Amniotic epithelial cell (primary cell): Measurements from ENCODE around the gene ASPDH.
A peak's percentile ranks its signal among the peaks of the same experiment; 100 is the strongest.

Source experiments
- DNase-seq: peaks from one replicate; pipeline ENCODE4 v3.0.0-alpha.2; 2010; ENCODE audit warnings: low read depth

ASPDH gene

DNA sequence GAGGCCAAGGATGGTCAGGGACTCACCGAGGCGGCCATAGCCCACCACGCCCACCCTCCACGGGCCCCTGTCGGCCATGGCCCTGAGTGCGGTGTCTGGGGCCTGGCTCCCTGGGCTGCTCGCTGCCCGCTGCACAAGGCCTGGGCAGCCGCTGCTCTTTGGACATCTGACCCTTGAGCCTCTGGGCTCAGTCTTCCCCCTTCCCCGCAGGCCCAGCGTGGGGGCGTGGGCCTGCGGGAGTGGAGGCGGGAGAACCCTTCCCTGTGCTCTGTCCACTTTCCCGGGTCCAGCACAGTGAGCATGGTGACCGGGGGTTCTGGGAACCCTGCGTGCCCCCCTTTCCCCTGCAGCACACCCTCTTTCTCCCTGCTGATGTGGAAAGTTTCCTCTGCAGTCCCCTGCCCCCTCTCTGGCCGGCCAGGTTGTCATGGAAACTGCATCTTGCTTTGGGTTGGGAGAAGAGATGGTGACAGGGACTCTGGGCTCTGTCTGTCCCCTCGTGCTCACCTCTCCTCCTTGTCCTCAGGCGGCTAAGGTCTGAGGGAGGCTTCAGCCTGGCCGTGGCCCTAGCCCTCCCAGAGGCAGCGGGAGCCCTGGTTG, at the start of gene ASPDH:
TSS of gene ASPDH (minus strand) at position 168 of the 600 bp plus-strand sequence. CDS start at position 78, 90 bp downstream.
- DNase-seq = no peak

GRCh38 chr19:50562996-50563395, 49.3 kb upstream of the ASPDH start:
- DNase-seq = no peak

- DNase-seq = no peak
These were observed 48.6 kb upstream of the ASPDH start for GRCh38 chr19:50562329-50562728.

DNA sequence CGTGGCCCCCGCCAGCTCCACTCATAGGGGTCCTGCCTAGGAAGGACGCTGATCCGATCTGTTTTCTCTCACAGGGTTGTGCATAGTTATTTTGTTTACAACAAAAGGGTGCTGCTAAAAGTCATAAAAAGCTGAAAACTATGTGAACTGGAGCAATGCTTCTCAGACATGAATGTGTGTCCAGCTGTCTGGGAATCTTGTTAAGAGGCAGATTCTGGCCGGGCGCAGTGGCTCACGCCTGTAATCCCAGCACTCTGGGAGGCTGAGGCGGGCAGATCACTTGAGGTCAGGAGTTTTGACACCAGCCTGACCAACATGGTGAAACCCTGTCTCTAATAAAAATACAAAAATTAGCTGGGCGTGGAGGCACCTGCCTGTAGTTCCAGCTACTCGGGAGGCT, 45.9 kb upstream of the ASPDH start:
- DNase-seq = no peak

- no peak for DNase-seq
These were observed 44.7 kb upstream of the ASPDH start for GRCh38 chr19:50558449-50558848.

- DNase-seq = no peak
These were observed 44.3 kb upstream of the ASPDH start for GRCh38 chr19:50558039-50558438.

DNA sequence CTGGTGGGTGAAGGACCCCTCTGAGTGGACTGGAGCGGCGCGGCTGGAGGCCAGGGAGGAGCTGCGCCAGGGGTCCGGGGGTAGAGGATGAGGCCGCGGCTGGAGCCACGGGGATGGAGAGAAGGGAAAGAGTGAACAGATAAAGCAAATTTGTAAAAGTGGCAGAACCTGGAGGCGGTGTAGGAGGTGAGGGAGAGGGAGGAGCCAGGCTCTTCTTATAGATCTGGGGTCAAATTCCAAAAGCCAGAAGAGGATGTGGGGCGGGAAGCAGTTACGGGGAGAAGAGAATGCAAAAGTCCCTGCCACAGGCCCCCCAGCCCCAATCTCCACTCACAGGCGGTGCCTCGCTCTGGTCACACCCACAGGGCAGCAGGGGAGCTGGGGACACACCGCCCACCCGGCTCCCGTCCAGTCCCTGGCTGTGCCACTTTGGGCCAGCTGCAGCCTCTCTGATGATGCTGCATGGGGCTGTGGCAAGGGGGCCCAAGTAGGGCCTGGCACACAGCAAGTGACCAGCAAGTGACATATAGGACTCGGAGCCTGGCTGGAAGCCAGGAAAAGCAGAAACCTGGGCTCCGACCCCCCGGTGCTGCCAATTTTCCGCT, 43.4 kb upstream of the ASPDH start:
- no peak for DNase-seq

- DNase-seq = peak; percentile 27
These were observed 42.7 kb upstream of the ASPDH start for GRCh38 chr19:50556282-50557008.

- no peak for DNase-seq
These were observed 42.0 kb upstream of the ASPDH start for GRCh38 chr19:50555450-50556281.

- DNase-seq = no peak
These were observed 41.3 kb upstream of the ASPDH start for GRCh38 chr19:50555033-50555432.

- DNase-seq = no peak
These were observed 40.5 kb upstream of the ASPDH start for GRCh38 chr19:50554212-50554611.

GRCh38 chr19:50553134-50553703, 39.5 kb upstream of the ASPDH start:
- no peak for DNase-seq

DNA sequence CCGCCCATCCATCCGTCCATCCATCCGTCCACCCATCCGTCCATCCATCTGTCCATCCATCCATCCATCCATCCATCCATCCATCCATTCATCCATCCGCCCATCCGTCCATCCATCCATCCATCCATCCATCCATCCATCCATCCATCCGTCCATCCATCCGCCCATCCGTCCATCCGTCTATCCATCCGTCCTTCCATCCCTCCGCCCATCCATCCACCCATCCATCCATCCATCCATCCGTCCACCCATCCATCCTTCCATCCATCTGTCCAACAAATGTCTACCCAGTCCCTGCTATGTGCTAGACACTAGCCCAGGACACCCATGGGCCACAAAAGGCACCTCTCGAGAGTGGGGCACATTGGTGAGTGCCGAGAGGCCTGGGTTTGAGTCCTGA, 38.8 kb upstream of the ASPDH start:
- no peak for DNase-seq

- no peak for DNase-seq
These were observed 38.0 kb upstream of the ASPDH start for GRCh38 chr19:50551715-50552187.

- no peak for DNase-seq
These were observed 37.5 kb upstream of the ASPDH start for GRCh38 chr19:50551034-50551714.

- DNase-seq = no peak
These were observed 36.9 kb upstream of the ASPDH start for GRCh38 chr19:50550594-50550966.

- DNase-seq = no peak
These were observed 36.3 kb upstream of the ASPDH start for GRCh38 chr19:50549927-50550593.

DNA sequence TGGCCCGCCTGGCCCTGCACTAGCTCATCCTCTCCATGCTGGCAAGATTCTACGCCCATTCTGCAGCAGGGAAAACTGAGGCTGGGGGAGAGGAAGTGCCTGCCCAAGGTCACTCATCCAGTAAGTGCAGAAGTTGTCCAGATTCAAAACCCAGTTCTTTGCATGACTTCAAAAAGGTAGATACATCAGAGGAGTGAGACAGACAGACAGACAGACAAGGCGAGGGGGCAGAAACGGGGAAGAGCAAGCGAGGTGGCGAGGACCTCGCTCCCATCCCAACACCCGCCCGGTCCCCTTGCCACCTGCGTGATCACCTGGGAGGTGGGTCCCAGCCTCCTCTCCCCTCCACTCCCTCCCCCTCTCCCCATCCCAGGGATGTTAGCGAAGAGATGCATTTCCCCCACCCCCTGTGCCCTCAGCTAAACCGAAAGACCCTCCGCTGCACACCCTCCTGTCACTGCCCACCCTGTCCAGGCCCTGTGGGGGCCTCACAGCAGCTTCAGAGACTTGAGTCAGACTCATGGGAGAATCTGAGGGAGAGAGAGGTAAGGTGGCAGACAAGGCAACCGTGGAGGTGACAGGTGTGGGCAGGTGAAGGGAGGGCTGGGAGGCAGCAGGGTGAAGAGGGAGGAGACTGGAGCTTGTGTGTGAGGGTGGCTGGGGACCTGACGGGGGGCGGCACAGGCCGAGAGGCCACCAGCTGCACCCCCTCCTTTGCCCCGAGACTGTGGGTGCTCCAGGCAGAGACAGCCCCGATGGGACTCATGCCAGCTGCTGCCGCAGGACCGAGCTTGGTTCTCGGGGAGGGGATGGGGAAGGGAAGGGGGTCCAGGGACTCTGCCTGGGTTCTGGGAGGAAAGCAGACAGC, 35.6 kb upstream of the ASPDH start:
- DNase-seq = no peak

DNA sequence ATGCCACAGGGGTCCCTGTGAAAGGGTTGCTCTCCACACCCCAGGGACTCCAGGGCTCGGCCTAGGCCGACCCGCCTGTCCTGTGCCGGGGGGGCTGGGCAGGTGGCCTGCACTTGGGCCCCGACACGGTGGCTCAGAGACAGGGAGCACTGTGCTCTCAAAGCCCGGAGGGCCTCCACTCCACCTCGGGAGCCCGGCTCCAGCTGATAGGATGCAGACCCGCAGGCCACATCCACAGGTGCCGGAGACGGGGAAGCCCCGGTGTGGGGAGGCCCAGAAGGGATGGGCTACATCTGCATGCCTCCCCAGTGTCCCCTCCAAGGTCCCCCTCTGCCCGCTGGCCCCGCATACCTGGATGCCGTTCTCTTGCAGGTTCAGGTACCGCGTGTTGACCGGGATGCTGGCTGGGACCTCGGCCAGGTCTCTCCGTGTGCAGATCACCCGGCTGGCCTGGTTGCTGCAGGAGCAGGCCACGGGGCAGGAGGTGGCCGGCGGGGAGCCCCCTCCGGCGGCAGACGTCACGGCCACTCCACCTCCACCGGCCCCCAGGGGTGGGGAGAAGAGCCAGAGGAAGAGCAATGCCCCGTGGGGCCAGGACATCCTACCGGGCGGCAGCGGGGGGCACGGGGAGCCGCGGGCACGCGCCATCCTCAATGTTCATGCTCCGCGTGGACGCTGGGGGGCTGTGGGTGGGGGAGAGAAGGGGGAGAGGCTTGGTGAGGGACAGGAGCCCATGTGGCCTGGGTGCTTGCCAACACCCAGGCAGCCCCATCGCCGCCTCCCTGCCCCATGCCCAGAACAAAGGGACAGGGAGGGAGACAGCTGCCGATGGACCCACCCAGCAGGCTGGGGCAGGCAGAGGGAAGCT, 34.7 kb upstream of the ASPDH start:
- no peak for DNase-seq
